Left colon (tissue), 2 donors: ENCODE measurements around the gene ACOT11. TPM values are rescaled to one million over a fixed set of nuclear protein-coding genes. Genes with fewer than 3 reads are reported as not detected.
"Not testable (repeated sequence)": the region's sequence is repeated elsewhere in the genome, so short reads cannot be mapped to it uniquely, and the experiment has no call there.

Source experiments
- ATAC-seq: fragments of 200-7000 bp; cut with Tn5 transposase; one replicate; pipeline ENCODE4 v1.9.1; 2020; ENCODE audit warnings: mild to moderate bottlenecking, moderate library complexity
- DNase-seq, 2 donors: peaks; one replicate each; pipeline ENCODE4 v3.0.0-alpha.2; 2020
- intact Hi-C, 2 donors: fragments of 100-400 bp; cut with DNase I in 1 of 2; cut with micrococcal nuclease in 1 of 2; formaldehyde crosslinking; loops; one replicate each; pipeline versions ENCODE4 v1.11.2 to v1.14.0; 2022; cut with DNase I, micrococcal nuclease
- total RNA-seq, 2 donors: library from RNA; stranded (reverse); fragmentation: NEBNext Ultra II Directional; extraction: Animal tissue kit (Norgen Biotek cat#: 25700); gene quantifications; one replicate each; pipeline ENCODE4 v1.2.1, GENCODE V29; 2021
- donor health status: DM: no; HTN: no; CAD: no.
- donor health status: DM: yes; HTN: yes; CAD: no.

The ACOT11 gene
- total RNA-seq, 2 donors from 2014 or later: 59.7 to 77.0 TPM

- DNase-seq: not testable (repeated sequence)
These were observed 21.5 kb upstream of the ACOT11 start for GRCh38 chr1:54526565-54526964.

GRCh38 chr1:54528613-54529012, 19.4 kb upstream of the ACOT11 start:
- ATAC-seq (no peak), DNase-seq (no peak)
- intact Hi-C loops: no loop called here

More at GRCh38 chr1:54526565-54526964, 21.5 kb upstream of the ACOT11 start:
- ATAC-seq, intact Hi-C loops: not testable (repeated sequence)

GRCh38 chr1:54532033-54532432, 16.0 kb upstream of the ACOT11 start:
- no peak for DNase-seq
- no peak for ATAC-seq
- intact Hi-C loops: no loop called here

GRCh38 chr1:54536656-54537055, 11.4 kb upstream of the ACOT11 start:
- DNase-seq, intact Hi-C loops: not testable (repeated sequence)

GRCh38 chr1:54537611-54538010, 10.4 kb upstream of the ACOT11 start:
- DNase-seq (no peak), ATAC-seq (no peak)
- intact Hi-C loops: no loop called here

More at GRCh38 chr1:54536656-54537055, 11.4 kb upstream of the ACOT11 start:
- ATAC-seq: not testable (repeated sequence)

GRCh38 chr1:54538538-54538937, 9.5 kb upstream of the ACOT11 start:
- ATAC-seq: no peak
- intact Hi-C loops: no loop called here
- DNase-seq: no peak

GRCh38 chr1:54540582-54541295, 7.3 kb upstream of the ACOT11 start:
- intact Hi-C loops: no loop called here
- ATAC-seq: no peak

GRCh38 chr1:54542120-54542961, 5.7 kb upstream of the ACOT11 start:
- ATAC-seq (peak; percentile 93), DNase-seq (peak; percentile 82 to 89)
- intact Hi-C loops: no loop called here

More at GRCh38 chr1:54540582-54541295, 7.3 kb upstream of the ACOT11 start:
- no peak for DNase-seq

GRCh38 chr1:54542962-54543539, 5.0 kb upstream of the ACOT11 start:
- DNase-seq (no peak), ATAC-seq (peak; percentile 25)
- intact Hi-C loops: no loop called here

- DNase-seq: no peak
- intact Hi-C loops: no loop called here
- no peak for ATAC-seq
These were observed 4.1 kb upstream of the ACOT11 start for GRCh38 chr1:54543729-54544496.

- DNase-seq (no peak), ATAC-seq (no peak)
- intact Hi-C loops: no loop called here
These were observed 2.0 kb upstream of the ACOT11 start for GRCh38 chr1:54545916-54546635.

- intact Hi-C loops: no loop called here
- DNase-seq (no peak), ATAC-seq (no peak)
These were observed 1.2 kb upstream of the ACOT11 start for GRCh38 chr1:54546651-54547401.

- no peak for ATAC-seq
- DNase-seq: no peak
- intact Hi-C loops: no loop called here
These were observed 489 bp downstream of the ACOT11 start for GRCh38 chr1:54548389-54549044.

- DNase-seq (no peak), ATAC-seq (no peak)
- intact Hi-C loops: no loop called here
These were observed 1.3 kb downstream of the ACOT11 start for GRCh38 chr1:54549181-54549924.

GRCh38 chr1:54551891-54552290, 3.9 kb downstream of the ACOT11 start:
- DNase-seq (no peak), ATAC-seq (no peak)
- intact Hi-C loops: no loop called here

- intact Hi-C loops: no loop called here
- no peak for ATAC-seq
- DNase-seq: no peak
These were observed 5.7 kb downstream of the ACOT11 start for GRCh38 chr1:54553602-54554313.
